ENCODE results near the gene RRP36.

Gene RRP36

GRCh38 chr6:43059168-43060033 is 38.0 kb downstream of the RRP36 start, which contains the start of the genes KLC4 and MRPL2 (continued):
- TF ChIP-seq, protein P1, sequence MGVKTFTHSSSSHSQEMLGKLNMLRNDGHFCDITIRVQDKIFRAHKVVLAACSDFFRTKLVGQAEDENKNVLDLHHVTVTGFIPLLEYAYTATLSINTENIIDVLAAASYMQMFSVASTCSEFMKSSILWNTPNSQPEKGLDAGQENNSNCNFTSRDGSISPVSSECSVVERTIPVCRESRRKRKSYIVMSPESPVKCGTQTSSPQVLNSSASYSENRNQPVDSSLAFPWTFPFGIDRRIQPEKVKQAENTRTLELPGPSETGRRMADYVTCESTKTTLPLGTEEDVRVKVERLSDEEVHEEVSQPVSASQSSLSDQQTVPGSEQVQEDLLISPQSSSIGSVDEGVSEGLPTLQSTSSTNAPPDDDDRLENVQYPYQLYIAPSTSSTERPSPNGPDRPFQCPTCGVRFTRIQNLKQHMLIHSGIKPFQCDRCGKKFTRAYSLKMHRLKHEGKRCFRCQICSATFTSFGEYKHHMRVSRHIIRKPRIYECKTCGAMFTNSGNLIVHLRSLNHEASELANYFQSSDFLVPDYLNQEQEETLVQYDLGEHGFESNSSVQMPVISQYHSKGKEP (tag by site-specific recombination; IDR thresholded peaks at IDR 0.05), result no peak
- TF ChIP-seq GFI1B (tag by site-specific recombination; IDR thresholded peaks at IDR 0.05) (0 out of 2 replicates have a peak, but pooled peaks have one; percentile 10), PRDM10 (tag by site-specific recombination; IDR thresholded peaks at IDR 0.05) (peak; percentile 41), ZNF2 (tag by site-specific recombination; IDR thresholded peaks at IDR 0.05) (peak; percentile 70; the same call in 1 of the 2 replicates), ZNF132 (tag by site-specific recombination; IDR thresholded peaks at IDR 0.05; ENCODE audit: borderline replicate concordance) (no peak), ZEB2 (tag by site-specific recombination; IDR thresholded peaks at IDR 0.05) (peak; percentile 44; the same call in 1 of the 2 replicates), ZNF239 (tag by site-specific recombination; IDR thresholded peaks at IDR 0.05) (0 out of 2 replicates have a peak, but pooled peaks have one; percentile 43), ZNF501 (tag by site-specific recombination; IDR thresholded peaks at IDR 0.05) (0 out of 2 replicates have a peak, but pooled peaks have one; percentile 54), ZNF311 (tag by site-specific recombination; IDR thresholded peaks at IDR 0.05; ENCODE audit: borderline replicate concordance) (no peak)
- TF ChIP-seq, protein P2, sequence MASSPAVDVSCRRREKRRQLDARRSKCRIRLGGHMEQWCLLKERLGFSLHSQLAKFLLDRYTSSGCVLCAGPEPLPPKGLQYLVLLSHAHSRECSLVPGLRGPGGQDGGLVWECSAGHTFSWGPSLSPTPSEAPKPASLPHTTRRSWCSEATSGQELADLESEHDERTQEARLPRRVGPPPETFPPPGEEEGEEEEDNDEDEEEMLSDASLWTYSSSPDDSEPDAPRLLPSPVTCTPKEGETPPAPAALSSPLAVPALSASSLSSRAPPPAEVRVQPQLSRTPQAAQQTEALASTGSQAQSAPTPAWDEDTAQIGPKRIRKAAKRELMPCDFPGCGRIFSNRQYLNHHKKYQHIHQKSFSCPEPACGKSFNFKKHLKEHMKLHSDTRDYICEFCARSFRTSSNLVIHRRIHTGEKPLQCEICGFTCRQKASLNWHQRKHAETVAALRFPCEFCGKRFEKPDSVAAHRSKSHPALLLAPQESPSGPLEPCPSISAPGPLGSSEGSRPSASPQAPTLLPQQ (tag by site-specific recombination; IDR thresholded peaks at IDR 0.05), result peak; percentile 85

GRCh38 chr6:43060034-43060754 is 38.8 kb downstream of the RRP36 start:
- peaks cover 9% of the 10 kb centered on the region for H3K4me1 ChIP-seq (ENCODE audit: control insufficient read depth, insufficient read depth, low read length)
- ChIA-PET CTCF (interaction anchor here (0.6 to 4.6 kb wide), 4 partner anchors 10 to 159 kb away, joined by 6 to 26 read pairs (median 10); no protein-coding TSS in a partner anchor), POLR2A (interaction anchor here (0.5 to 2.4 kb wide), 17 partner anchors 9 to 488 kb away, joined by 3 to 32 read pairs (median 7); partner anchors contain the start of genes CNPY3, KLHDC3, MEA1 and PEX6)
- H3K9me3 ChIP-seq (ENCODE audit: control insufficient read depth, insufficient read depth, low read depth, low read length), result no peaks in the 10 kb centered on the region
- H3K36me3 ChIP-seq (ENCODE audit: control insufficient read depth in 2 of 2, insufficient read depth in 1 of 2, low read length in 2 of 2), result peaks cover 20 to 56% of the 10 kb centered on the region in 2 experiments; a peak in 2 of 3 replicates
- peak overlapping the region; percentile 76 for H3K27ac ChIP-seq (ENCODE audit: extremely low read depth, low read depth, low read length)
- peak overlapping the region; percentile 96 for H3K4me3 ChIP-seq (ENCODE audit: low read depth, low read length)
- TF ChIP-seq PRDM6 (tag by site-specific recombination; IDR thresholded peaks at IDR 0.05) (no peak), MZF1 (tag by site-specific recombination; IDR thresholded peaks at IDR 0.05; ENCODE audit: borderline replicate concordance) (no peak), ZNF16 (tag by site-specific recombination; IDR thresholded peaks at IDR 0.05; ENCODE audit: low read depth) (no peak), EGR2 (tag by site-specific recombination; IDR thresholded peaks at IDR 0.05; ENCODE audit: low read depth) (no peak), ZNF211 (tag by site-specific recombination; IDR thresholded peaks at IDR 0.05; ENCODE audit: low read depth) (no peak), PRDM1 (tag by site-specific recombination; IDR thresholded peaks at IDR 0.05) (no peak), PBX3 (CRISPR knock-in tag; IDR thresholded peaks at IDR 0.05) (0 out of 2 replicates have a peak, but pooled peaks have one; percentile 54), ZFP37 (tag by site-specific recombination; IDR thresholded peaks at IDR 0.05) (0 out of 2 replicates have a peak, but pooled peaks have one; percentile 68), HIC1 (tag by site-specific recombination; IDR thresholded peaks at IDR 0.05) (no peak), ZBTB48 (tag by site-specific recombination; IDR thresholded peaks at IDR 0.05) (peak; percentile 22; the same call in 1 of the 2 replicates), GLIS2 (tag by site-specific recombination; IDR thresholded peaks at IDR 0.05) (0 out of 2 replicates have a peak, but pooled peaks have one; percentile 7)
